ENCODE measurements around the gene NDEL1.

Gene NDEL1

DNA sequence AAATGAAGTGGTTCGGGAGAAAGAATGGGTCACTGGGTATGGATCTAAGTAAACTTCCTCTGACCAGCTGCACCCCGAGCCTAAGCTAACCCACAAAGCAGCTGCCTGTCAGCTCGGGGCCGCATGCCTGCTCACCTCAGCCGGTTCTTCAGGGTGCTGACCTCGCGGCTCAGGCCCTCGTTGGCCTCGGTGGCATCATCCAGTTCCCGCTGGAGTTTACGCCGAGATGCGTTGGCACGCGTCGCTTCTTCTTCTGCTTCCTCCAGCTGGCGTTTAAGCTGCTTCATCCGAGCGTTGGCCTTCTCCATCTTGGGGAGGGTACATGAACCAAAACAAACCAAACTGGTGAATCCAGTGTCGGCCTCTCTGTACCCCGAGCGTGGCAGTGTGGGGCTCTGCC, 41.1 kb downstream of the NDEL1 start:
- FAIRE-seq = no peak
- TF ChIP-seq CTCF (IDR thresholded peaks at IDR 0.05; ENCODE audit: insufficient read depth, missing control alignments) = no peak
- no peak for DNase-seq (ENCODE audit: insufficient read length, low spot score)

- TF ChIP-seq CTCF (IDR thresholded peaks at IDR 0.05; ENCODE audit: insufficient read depth, missing control alignments) = no peak
- FAIRE-seq (no peak), DNase-seq (ENCODE audit: insufficient read length, low spot score) (no peak)
Observed at GRCh38 chr17:8477171-8477570, 41.5 kb downstream of the NDEL1 start.

GRCh38 chr17:8477715-8478441, 42.2 kb downstream of the NDEL1 start:
- DNase-seq (ENCODE audit: insufficient read length, low spot score) (no peak), FAIRE-seq (no peak)
- no peak for TF ChIP-seq CTCF (IDR thresholded peaks at IDR 0.05; ENCODE audit: insufficient read depth, missing control alignments)

DNA sequence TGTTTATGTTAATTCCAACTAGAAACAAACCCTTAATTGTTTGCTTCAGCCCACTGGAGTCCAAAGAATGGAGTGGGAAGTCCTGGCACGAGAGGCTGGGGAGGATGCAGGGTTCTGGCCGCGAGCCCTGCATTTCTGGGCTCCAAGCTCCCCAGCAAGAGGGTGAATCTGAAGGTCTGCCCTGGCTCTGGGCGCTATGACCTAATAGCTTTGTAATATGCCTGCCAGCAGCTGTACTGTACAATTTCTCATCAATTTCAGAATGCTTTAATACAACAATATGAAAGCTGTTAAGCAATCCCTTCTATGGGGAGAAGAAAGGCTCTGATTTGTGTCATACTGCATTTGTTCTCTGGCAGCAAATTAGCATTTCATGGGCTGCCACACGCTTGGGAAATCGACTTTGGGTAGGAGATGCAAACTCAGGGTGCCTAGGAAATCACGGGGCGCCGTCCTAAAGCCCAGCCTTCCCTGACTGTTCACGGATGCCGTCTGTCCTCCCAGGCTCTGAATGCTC, 43.8 kb downstream of the NDEL1 start:
- FAIRE-seq = no peak
- no peak for DNase-seq (ENCODE audit: insufficient read length, low spot score)
- TF ChIP-seq CTCF (IDR thresholded peaks at IDR 0.05; ENCODE audit: insufficient read depth, missing control alignments) = no peak

- TF ChIP-seq CTCF (IDR thresholded peaks at IDR 0.05; ENCODE audit: insufficient read depth, missing control alignments) = no peak
- no peak for FAIRE-seq
Observed at GRCh38 chr17:8480011-8480976, 44.6 kb downstream of the NDEL1 start.

GRCh38 chr17:8481089-8481488, 45.4 kb downstream of the NDEL1 start:
- no peak for DNase-seq (ENCODE audit: insufficient read length, low spot score)
- TF ChIP-seq CTCF (IDR thresholded peaks at IDR 0.05; ENCODE audit: insufficient read depth, missing control alignments) = no peak
- FAIRE-seq = no peak

More at GRCh38 chr17:8480011-8480976, 44.6 kb downstream of the NDEL1 start:
- DNase-seq (ENCODE audit: insufficient read length, low spot score) = no peak
